A549 treated with DMSO at 1 μM for 4 hours (cell line): Measurements from ENCODE around the gene DUSP1. TPM values are rescaled to one million over a fixed set of nuclear protein-coding genes. Genes with fewer than 3 reads are reported as not detected.

Experiments used
- total RNA-seq: library from RNA; stranded (reverse); fragments of 200-300 nt; extraction: Qiagen RNA extraction; gene quantifications from 5 replicates; pipeline ENCODE4 v1.2.3, GENCODE V29; 2022; ENCODE audit warnings: low read depth

DUSP1 gene
- total RNA-seq = 223 to 327 TPM (median 295 TPM) in 5 replicates

GRCh38 chr5:172770675-172771438, at the start of gene DUSP1:
TSS of gene DUSP1 (minus strand) at chr5:172771195. CDS start at chr5:172770952, 243 bp downstream.

Other genes starting within 250 kb of the DUSP1 start
- gene NEURL1B, start 129.9 kb downstream of the DUSP1 start, total RNA-seq = 2.2 to 3.4 TPM (median 2.8 TPM) in 5 replicates
- gene ERGIC1, start 63.1 kb upstream of the DUSP1 start, total RNA-seq = 264 to 321 TPM (median 304 TPM) in 5 replicates
- gene RPL26L1, start 188.2 kb upstream of the DUSP1 start, total RNA-seq = 116 to 128 TPM (median 121 TPM) in 5 replicates
- 268 to 386 TPM (median 357 TPM) in 5 replicates for gene ATP6V0E1, start 212.6 kb upstream of the DUSP1 start, total RNA-seq